Measurements from ENCODE around the gene NPHP4. TPM values are rescaled to one million over a fixed set of nuclear protein-coding genes. Genes with fewer than 3 reads are reported as not detected.

Gene NPHP4
- total RNA-seq, 4 donors from 2014 or later = 11.2 to 24.5 (median 18.2) TPM

- TF ChIP-seq CTCF (IDR thresholded peaks at IDR 0.05) (no peak), POLR2A (IDR thresholded peaks at IDR 0.05) (no peak)
- 85 to 90% methylated on average over 10 of the region's 10 CpGs for WGBS, 2 donors
- no peak for DNase-seq (ENCODE audit: low spot score in 2 of 2)
- no peak overlapping the region for H3K4me3 ChIP-seq (ENCODE audit: low read depth, poor library complexity, severe bottlenecking)
- intact Hi-C loops (cut with DNase I; ENCODE audit: low total_unique reads) = no loop called here
Observed at GRCh38 chr1:5955479-5955977, 36.7 kb downstream of the NPHP4 start.

GRCh38 chr1:5954964-5955363 is 37.3 kb downstream of the NPHP4 start:
- H3K4me3 ChIP-seq (ENCODE audit: low read depth, poor library complexity, severe bottlenecking) = no peak overlapping the region
- no peak for DNase-seq (ENCODE audit: low spot score in 2 of 2)
- 80 to 82% methylated on average over 5 of the region's 5 CpGs for WGBS, 2 donors
- TF ChIP-seq CTCF (IDR thresholded peaks at IDR 0.05) (no peak), POLR2A (IDR thresholded peaks at IDR 0.05) (no peak)
- intact Hi-C loops (cut with DNase I; ENCODE audit: low total_unique reads) = no loop called here

- peak in 1 of 2 donors; percentile 68 for DNase-seq (ENCODE audit: low spot score in 2 of 2)
- WGBS, 2 donors = 95 to 97% methylated on average over 11 of the region's 11 CpGs
- intact Hi-C loops (cut with DNase I; ENCODE audit: low total_unique reads) = no loop called here
- H3K4me3 ChIP-seq (ENCODE audit: low read depth, poor library complexity, severe bottlenecking) = no peak overlapping the region
- TF ChIP-seq POLR2A (IDR thresholded peaks at IDR 0.05) = no peak
- no peak for TF ChIP-seq CTCF (IDR thresholded peaks at IDR 0.05)
Observed at GRCh38 chr1:5953386-5953785, 38.8 kb downstream of the NPHP4 start.

GRCh38 chr1:5951846-5952410 is 40.3 kb downstream of the NPHP4 start:
- intact Hi-C loops (cut with DNase I; ENCODE audit: low total_unique reads) = no loop called here
- TF ChIP-seq POLR2A (IDR thresholded peaks at IDR 0.05) (no peak), CTCF (IDR thresholded peaks at IDR 0.05) (no peak)
- 90% methylated on average over 19 of the region's 19 CpGs for WGBS, 2 donors
- no peak overlapping the region for H3K4me3 ChIP-seq (ENCODE audit: low read depth, poor library complexity, severe bottlenecking)
- peak in 1 of 2 donors; percentile 71 for DNase-seq (ENCODE audit: low spot score in 2 of 2)

- WGBS, 2 donors = 61 to 67% methylated on average over 24 of the region's 24 CpGs
- intact Hi-C loops (cut with DNase I; ENCODE audit: low total_unique reads) = no loop called here
- H3K4me3 ChIP-seq (ENCODE audit: low read depth, poor library complexity, severe bottlenecking) = no peak overlapping the region
- DNase-seq (ENCODE audit: low spot score in 2 of 2) = peak in 1 of 2 donors; percentile 65
- TF ChIP-seq POLR2A (IDR thresholded peaks at IDR 0.05) (no peak), CTCF (IDR thresholded peaks at IDR 0.05) (no peak)
Observed at GRCh38 chr1:5950994-5951785, 41.0 kb downstream of the NPHP4 start.

All from lower leg skin (tissue), 4 donors.